Measurements from ENCODE around the gene MGAM2. TPM values are rescaled to one million over a fixed set of nuclear protein-coding genes. Genes with fewer than 3 reads are reported as not detected.

Gene MGAM2
- total RNA-seq, 1 donor from 2014 or later = not detected

- no peak for DNase-seq
- Histone ChIP-seq H3K4me3 (no peak overlapping the region), H3K27me3 (ENCODE audit: low read depth) (no peaks in the 10 kb centered on the region), H3K4me1 (no peaks in the 10 kb centered on the region), H3K27ac (replicated peaks) (no peak overlapping the region), H3K9me3 (replicated peaks) (no peaks in the 10 kb centered on the region), H3K36me3 (no peaks in the 10 kb centered on the region)
- intact Hi-C loops (cut with micrococcal nuclease) = no loop called here
- TF ChIP-seq CTCF (IDR thresholded peaks at IDR 0.05; ENCODE audit: borderline replicate concordance) = no peak
These were observed 132.3 kb downstream of the MGAM2 start for GRCh38 chr7:142243823-142244222.

- TF ChIP-seq CTCF (IDR thresholded peaks at IDR 0.05; ENCODE audit: borderline replicate concordance) = no peak
These were observed 136.9 kb downstream of the MGAM2 start for GRCh38 chr7:142248166-142249160.

GRCh38 chr7:142249918-142250317 lies 138.4 kb downstream of the MGAM2 start:
- H3K4me1 ChIP-seq = no peaks in the 10 kb centered on the region
- intact Hi-C loops (cut with micrococcal nuclease) = no loop called here
- TF ChIP-seq CTCF (IDR thresholded peaks at IDR 0.05; ENCODE audit: borderline replicate concordance) = no peak
- H3K27ac ChIP-seq (replicated peaks) = no peak overlapping the region
- H3K4me3 ChIP-seq = no peak overlapping the region
- no peaks in the 10 kb centered on the region for H3K9me3 ChIP-seq (replicated peaks)
- no peak for DNase-seq
- H3K36me3 ChIP-seq = no peaks in the 10 kb centered on the region
- no peaks in the 10 kb centered on the region for H3K27me3 ChIP-seq (ENCODE audit: low read depth)

More at GRCh38 chr7:142248166-142249160, 136.9 kb downstream of the MGAM2 start:
- Histone ChIP-seq H3K36me3 (no peaks in the 10 kb centered on the region), H3K4me1 (no peaks in the 10 kb centered on the region), H3K27ac (replicated peaks) (no peak overlapping the region), H3K4me3 (no peak overlapping the region), H3K9me3 (replicated peaks) (no peaks in the 10 kb centered on the region), H3K27me3 (ENCODE audit: low read depth) (no peaks in the 10 kb centered on the region)
- intact Hi-C loops (cut with micrococcal nuclease) = no loop called here
- no peak for DNase-seq

DNA sequence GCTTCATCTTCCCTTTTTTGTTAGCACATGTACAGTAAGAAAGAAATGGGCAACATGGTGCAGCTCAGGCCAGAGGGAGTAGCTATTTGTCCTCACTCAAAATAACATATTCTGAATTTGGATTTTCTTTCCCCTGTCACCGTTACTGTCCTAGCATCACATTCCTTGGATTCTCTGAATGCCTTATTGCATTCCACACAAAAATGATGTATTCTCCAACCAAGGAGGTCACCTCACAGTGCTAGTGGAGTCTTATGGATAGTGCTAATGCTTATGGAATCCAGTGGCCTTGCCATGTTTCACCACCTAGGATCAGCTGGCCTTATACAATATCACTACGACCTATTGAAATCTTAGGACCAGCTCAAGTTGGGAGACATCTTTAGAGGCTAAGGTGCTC lies 139.2 kb downstream of the MGAM2 start:
- no peak for TF ChIP-seq CTCF (IDR thresholded peaks at IDR 0.05; ENCODE audit: borderline replicate concordance)
- Histone ChIP-seq H3K4me3 (no peak overlapping the region), H3K27me3 (ENCODE audit: low read depth) (no peaks in the 10 kb centered on the region), H3K36me3 (no peaks in the 10 kb centered on the region), H3K27ac (replicated peaks) (no peak overlapping the region), H3K4me1 (no peaks in the 10 kb centered on the region), H3K9me3 (replicated peaks) (no peaks in the 10 kb centered on the region)
- DNase-seq = no peak
- intact Hi-C loops (cut with micrococcal nuclease) = no loop called here

- no peak for TF ChIP-seq CTCF (IDR thresholded peaks at IDR 0.05; ENCODE audit: borderline replicate concordance)
- no peak for DNase-seq
- Histone ChIP-seq H3K4me3 (no peak within 1 kb of the TSS), H3K4me1 (no peaks in the 10 kb centered on the region), H3K27me3 (ENCODE audit: low read depth) (no peaks in the 10 kb centered on the region), H3K36me3 (no peaks in the 10 kb centered on the region), H3K27ac (replicated peaks) (no peak within 1 kb of the TSS), H3K9me3 (replicated peaks) (peaks cover 23% of the 10 kb centered on the region)
- intact Hi-C loops (cut with micrococcal nuclease) = no loop called here
These were observed 146.4 kb downstream of the MGAM2 start, which contains the start of gene PRSS58 for GRCh38 chr7:142257958-142258357. PRSS58 (minus strand) TSS chr7:142258058; CDS start chr7:142257707, 351 bp downstream.

Measured in left ventricle myocardium inferior (tissue), 1 donor.